GM19099 (cell line): Measurements from ENCODE around the gene GLB1L3.
A peak's percentile ranks its signal among the peaks of the same experiment; 100 is the strongest.

ENCODE experiments used
- POLR2A ChIP-seq: IDR thresholded peaks from 3 replicates; pipeline ENCODE4 v1.6.1; 2011; ENCODE audit warnings: low read depth; ENCODE audit not compliant: insufficient read length; ENCODE audit errors: extremely low read depth

Gene GLB1L3

DNA sequence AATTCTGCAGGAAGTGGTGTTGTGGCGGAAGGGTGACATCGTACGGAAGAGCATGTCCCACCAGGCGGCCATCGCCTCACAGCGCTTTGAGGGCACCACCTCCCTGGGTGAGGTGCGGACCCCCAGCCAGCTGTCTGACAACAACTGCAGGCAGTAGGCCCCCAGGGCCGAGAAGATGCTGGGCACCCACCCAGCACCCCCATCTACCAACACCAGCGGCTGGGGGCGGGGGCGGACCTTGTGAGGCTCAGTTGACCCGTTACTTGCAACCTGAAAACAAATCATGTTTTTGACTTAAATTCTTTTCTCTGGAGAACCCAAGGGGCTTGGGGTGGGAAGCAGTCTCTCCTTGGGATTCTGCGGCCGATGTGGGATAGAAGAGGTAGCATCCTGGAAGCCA is 30.7 kb upstream of the GLB1L3 start:
- no peak for TF ChIP-seq POLR2A

- no peak for TF ChIP-seq POLR2A
Observed at GRCh38 chr11:134246100-134246499, 30.1 kb upstream of the GLB1L3 start.

GRCh38 chr11:134246678-134247077 is 29.5 kb upstream of the GLB1L3 start:
- TF ChIP-seq POLR2A = no peak

DNA sequence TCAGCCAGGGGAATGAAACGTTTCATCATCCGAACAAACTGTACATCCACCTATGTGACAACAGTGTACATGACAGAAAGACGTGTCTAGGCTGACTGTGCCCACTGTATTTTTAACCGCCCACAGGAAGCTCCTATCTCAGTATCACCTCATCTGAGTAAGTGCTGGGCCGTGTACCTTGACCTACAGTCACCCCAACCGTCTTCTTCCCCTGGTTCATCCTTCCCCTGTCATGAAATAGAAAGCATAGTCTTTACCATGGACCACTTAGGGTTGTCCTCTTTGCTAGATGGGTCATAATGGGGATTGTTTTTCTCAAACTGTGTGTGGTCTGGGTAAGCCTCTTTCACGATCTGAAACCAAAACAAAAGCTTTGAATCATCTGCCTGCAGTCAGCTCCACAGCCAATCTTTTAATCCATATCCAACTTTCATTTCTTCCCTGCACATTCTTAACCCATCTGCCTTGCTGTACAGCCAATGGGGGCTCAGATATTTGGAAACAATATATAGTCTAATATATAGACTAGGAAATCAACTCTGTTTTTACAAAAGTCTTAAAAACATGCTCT is 27.2 kb upstream of the GLB1L3 start:
- no peak for TF ChIP-seq POLR2A

DNA sequence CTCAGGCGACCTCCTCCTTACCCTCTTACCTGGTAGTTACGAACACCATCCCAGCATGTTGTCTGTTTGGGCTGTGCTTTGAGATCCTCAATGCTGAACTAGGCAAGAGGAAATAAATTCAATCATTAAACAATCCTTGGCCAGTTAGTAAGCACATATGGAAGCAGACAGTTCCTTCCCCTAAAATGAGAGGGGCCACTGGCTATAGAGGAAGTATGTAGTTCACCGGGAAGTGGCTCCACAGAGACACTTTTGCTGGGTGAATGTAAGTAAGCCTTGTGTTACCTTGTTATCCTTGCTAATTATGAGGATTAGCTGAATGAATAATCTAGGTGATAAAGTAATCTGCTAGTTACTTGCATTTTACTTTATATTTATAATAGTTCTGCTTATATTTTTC is 25.9 kb upstream of the GLB1L3 start:
- TF ChIP-seq POLR2A = no peak

DNA sequence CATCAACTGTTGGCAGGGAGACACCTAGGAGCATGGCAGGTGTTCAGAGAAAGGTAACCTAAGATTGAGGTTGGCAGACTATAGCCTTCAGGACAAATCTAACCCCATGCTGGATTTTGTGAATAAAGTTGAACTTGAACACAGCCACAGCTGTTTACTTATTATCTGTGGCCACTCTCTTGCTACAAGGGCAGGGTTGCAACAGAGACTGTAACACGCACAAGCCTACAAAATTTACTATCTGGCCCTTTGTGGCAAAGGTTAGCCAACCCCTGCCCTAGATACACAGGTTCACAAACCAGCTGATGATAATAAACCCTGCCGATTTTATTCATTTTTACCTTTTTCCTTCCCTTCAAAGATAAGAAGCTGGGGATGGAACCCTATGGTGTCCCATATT is 25.5 kb upstream of the GLB1L3 start:
- no peak for TF ChIP-seq POLR2A

- no peak for TF ChIP-seq POLR2A
Observed at GRCh38 chr11:134252346-134253187, 23.6 kb upstream of the GLB1L3 start.

DNA sequence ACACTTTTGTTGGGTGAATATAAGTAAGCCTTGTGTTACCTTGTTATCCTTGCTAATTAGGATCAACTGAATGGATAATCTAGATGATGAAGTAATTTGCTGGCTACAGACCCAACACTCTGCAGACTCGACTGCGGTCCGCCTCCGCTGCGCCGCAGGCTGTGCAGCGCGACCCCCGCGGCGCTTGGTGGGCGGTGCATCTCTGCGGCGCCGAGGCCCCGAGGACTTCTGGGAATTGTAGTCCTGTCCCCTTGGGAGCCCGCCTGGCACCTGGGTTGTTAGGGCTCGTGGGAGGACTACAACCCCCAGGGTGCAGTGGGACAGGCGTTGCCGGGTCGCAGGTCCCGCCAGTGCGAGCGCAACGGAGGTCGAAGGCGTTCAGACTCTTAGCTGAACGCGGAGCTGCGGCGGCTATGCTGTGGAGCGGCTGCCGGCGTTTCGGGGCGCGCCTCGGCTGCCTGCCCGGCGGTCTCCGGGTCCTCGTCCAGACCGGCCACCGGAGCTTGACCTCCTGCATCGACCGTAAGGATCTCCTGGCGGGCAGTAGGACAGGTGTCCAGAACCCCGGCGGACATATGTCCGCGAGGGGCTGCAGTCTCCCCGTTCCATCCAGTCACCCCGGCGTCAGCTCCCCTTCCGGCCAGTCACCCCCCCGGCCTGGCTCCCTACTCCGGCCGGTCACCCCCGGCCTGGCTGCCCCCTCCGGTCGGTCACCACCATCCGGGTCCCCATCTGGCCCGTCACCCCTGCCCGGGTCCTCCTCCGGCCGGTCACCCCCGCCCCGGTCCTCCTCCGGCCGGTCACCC is 22.8 kb upstream of the GLB1L3 start, which contains the start of the genes ACAD8 and THYN1:
Gene ACAD8, plus strand, starts transcription at position 381 of the 806 bp plus-strand sequence. Its CDS starts 33 bp downstream, at position 414.
Gene THYN1, minus strand, starts transcription at position 165 of the 806 bp plus-strand sequence. CDS start 470 bp downstream, outside the sequence.
- TF ChIP-seq POLR2A = peak; percentile 80

GRCh38 chr11:134254433-134255183 is 21.6 kb upstream of the GLB1L3 start:
- no peak for TF ChIP-seq POLR2A

DNA sequence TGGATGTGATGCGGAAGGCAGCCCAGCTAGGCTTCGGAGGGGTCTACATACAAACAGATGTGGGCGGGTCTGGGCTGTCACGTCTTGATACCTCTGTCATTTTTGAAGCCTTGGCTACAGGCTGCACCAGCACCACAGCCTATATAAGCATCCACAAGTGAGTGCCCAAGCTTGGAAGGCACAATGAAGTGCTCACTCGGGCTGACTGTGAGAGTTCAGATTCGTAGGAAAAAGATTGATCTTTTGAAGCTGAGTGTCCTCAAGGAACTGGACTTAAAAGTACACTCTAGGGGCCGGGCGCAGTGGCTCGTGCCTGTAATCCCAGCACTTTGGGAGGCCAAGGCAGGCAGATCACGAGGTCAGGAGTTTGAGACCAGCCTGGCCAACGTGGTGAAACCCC is 19.1 kb upstream of the GLB1L3 start:
- no peak for TF ChIP-seq POLR2A

- TF ChIP-seq POLR2A = no peak
Observed at GRCh38 chr11:134258577-134258976, 17.6 kb upstream of the GLB1L3 start.

GRCh38 chr11:134260503-134260902 is 15.7 kb upstream of the GLB1L3 start:
- no peak for TF ChIP-seq POLR2A

DNA sequence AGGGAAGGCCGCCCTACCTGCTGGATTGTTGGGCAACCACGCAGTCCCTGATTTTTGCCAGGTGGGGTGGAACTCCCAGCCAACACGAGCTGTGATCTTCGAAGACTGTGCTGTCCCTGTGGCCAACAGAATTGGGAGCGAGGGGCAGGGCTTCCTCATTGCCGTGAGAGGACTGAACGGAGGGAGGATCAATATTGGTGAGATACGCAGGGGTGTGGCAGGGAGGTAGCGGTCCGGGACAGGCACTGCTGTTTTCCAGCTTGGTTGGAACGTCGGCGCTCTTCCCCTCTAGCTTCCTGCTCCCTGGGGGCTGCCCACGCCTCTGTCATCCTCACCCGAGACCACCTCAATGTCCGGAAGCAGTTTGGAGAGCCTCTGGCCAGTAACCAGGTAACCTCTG is 15.2 kb upstream of the GLB1L3 start:
- TF ChIP-seq POLR2A = no peak

GRCh38 chr11:134261626-134262488 is 14.3 kb upstream of the GLB1L3 start:
- TF ChIP-seq POLR2A = no peak

DNA sequence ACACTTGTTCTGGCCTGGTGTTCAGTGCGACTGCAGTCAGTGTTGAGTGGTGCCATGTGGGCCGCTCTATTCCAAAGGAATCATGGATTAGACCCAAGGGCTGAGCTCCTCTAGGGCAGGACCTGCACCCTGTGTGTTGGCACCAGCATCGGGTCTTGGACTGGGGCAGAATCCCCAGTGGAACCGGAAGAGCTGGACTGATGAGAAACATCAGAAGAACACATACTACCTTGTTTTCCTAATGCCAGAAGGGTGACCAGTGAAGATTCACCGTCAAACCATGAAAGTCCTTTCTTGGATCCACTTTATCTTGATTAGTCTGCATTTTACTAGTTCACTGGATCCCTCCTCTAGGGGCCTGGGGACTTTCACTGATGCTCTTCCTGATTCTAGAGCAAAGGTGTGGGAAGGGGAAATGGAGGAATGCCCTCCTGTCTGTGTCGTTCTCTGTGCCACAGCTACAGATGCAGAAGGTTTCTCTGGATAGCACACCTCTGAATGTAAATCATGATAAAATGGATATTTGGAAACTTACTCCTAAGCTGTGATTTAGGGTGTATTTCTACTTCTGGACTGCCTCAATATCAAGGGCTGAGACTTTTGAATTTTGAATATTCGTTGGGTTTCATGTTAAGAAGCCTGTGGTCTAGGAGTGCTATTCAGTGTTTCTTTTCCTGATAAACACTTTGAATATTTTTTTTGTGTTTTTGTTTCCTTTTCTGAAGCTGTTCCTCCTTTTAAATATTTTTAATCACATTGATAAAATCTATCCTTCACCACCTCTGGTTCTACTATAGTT is 11.0 kb upstream of the GLB1L3 start:
- TF ChIP-seq POLR2A = no peak
